ENCODE data around the gene CCDC18. TPM values are rescaled to one million over a fixed set of nuclear protein-coding genes. Genes with fewer than 3 reads are reported as not detected.

Gene CCDC18
- polyA plus RNA-seq, 1 experiment: 4.3 TPM

- ChIA-PET CTCF (no interaction called here), POLR2A (no interaction called here)
- no peak overlapping the region for H3K4me3 ChIP-seq (ENCODE audit: low read depth, low read length)
- no peaks in the 10 kb centered on the region for H3K27me3 ChIP-seq (ENCODE audit: control insufficient read depth, insufficient read depth, low read length)
- H3K9me3 ChIP-seq (ENCODE audit: control insufficient read depth, insufficient read depth, low read length): no peaks in the 10 kb centered on the region
- DNase-seq (ENCODE audit: low read depth, low spot score): peak; percentile 30
- no peak for TF ChIP-seq CTCF (IDR thresholded peaks at IDR 0.05; ENCODE audit: low read depth, low read length)
- no peak overlapping the region for H3K27ac ChIP-seq (ENCODE audit: low read depth, low read length)
Observed at GRCh38 chr1:93196591-93196990, 16.1 kb downstream of the CCDC18 start.

- POLR2A ChIA-PET: no interaction called here
- CTCF ChIA-PET: interaction anchor here (0.6 kb wide), 1 partner anchor 16 kb away, joined by 3 read pairs; no protein-coding TSS in a partner anchor
- DNase-seq (ENCODE audit: low read depth, low spot score): no peak
- TF ChIP-seq CTCF (IDR thresholded peaks at IDR 0.05; ENCODE audit: low read depth, low read length): no peak
- H3K9me3 ChIP-seq (ENCODE audit: control insufficient read depth, insufficient read depth, low read length): no peaks in the 10 kb centered on the region
- no peaks in the 10 kb centered on the region for H3K27me3 ChIP-seq (ENCODE audit: control insufficient read depth, insufficient read depth, low read length)
- H3K4me3 ChIP-seq (ENCODE audit: low read depth, low read length): no peak overlapping the region
- H3K27ac ChIP-seq (ENCODE audit: low read depth, low read length): no peak overlapping the region
Observed at GRCh38 chr1:93199150-93199549, 18.6 kb downstream of the CCDC18 start.

DNA sequence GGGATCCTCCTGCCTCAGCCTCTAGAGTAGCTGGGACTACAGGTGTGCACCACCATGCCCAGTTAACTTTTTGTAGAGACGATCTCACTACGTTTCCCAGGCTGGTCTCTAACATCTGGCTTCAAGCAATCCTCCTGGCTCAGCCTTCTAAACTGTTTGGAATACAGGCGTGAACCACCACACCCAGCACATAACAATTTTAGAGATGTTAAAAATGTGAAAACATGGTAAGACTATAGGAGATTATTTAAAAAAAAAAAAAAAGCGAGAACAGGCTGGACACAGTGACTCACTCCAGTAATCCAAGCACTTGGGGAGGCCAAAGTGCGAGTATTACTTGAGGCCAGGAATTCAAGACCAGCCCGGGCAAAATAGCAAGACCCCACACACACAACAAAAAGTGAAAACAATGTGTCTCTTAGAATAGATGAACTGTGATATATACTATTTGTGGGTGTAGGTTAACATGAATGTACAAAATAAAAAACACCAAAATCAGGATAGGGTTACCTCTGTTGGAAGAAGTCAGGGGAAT is 19.6 kb downstream of the CCDC18 start:
- no peaks in the 10 kb centered on the region for H3K27me3 ChIP-seq (ENCODE audit: control insufficient read depth, insufficient read depth, low read length)
- POLR2A ChIA-PET: no interaction called here
- DNase-seq (ENCODE audit: low read depth, low spot score): no peak
- CTCF ChIA-PET: no interaction called here
- no peak overlapping the region for H3K4me3 ChIP-seq (ENCODE audit: low read depth, low read length)
- H3K9me3 ChIP-seq (ENCODE audit: control insufficient read depth, insufficient read depth, low read length): no peaks in the 10 kb centered on the region
- H3K27ac ChIP-seq (ENCODE audit: low read depth, low read length): no peak overlapping the region
- no peak for TF ChIP-seq CTCF (IDR thresholded peaks at IDR 0.05; ENCODE audit: low read depth, low read length)

- Histone ChIP-seq H3K27me3 (ENCODE audit: control insufficient read depth, insufficient read depth, low read length) (no peaks in the 10 kb centered on the region), H3K4me3 (ENCODE audit: low read depth, low read length) (no peak overlapping the region), H3K9me3 (ENCODE audit: control insufficient read depth, insufficient read depth, low read length) (no peaks in the 10 kb centered on the region), H3K27ac (ENCODE audit: low read depth, low read length) (no peak overlapping the region)
- POLR2A ChIA-PET: no interaction called here
- DNase-seq (ENCODE audit: low read depth, low spot score): no peak
- TF ChIP-seq CTCF (IDR thresholded peaks at IDR 0.05; ENCODE audit: low read depth, low read length): no peak
- CTCF ChIA-PET: no interaction called here
Observed at GRCh38 chr1:93200714-93201113, 20.2 kb downstream of the CCDC18 start.

DNA sequence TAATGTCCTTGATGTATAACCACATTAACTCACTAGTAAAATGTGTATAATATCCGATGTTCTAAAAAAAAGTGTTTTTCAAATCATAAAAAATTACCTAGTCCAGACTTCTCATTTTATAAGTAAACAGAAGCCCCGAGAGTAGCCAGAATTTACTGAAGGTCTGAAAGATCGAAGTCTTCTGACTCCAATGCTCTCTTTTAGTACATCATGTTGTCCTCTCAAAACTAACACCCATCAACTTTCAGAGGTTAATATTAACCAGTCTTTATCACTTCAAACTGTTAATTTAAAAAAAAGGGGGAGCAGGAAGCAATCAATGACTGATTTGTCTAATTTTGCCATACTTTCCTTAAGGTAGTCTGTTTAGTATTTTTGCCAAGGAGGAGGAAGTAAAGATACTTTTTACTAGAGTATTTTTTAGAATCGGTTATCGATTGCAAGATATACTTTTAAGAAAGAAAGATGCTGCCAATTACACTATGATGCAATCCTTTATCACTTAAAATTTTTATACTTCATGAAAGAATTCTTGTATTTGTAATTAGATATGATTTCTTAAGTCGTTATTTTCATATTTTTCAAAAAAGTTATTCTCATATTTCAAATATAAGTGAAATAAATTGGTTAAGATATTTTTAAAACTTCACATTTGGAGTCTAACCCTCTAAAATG is 25.5 kb downstream of the CCDC18 start:
- DNase-seq (ENCODE audit: low read depth, low spot score): no peak
- Histone ChIP-seq H3K27me3 (ENCODE audit: control insufficient read depth, insufficient read depth, low read length) (no peaks in the 10 kb centered on the region), H3K27ac (ENCODE audit: low read depth, low read length) (no peak overlapping the region), H3K9me3 (ENCODE audit: control insufficient read depth, insufficient read depth, low read length) (no peaks in the 10 kb centered on the region), H3K4me3 (ENCODE audit: low read depth, low read length) (no peak overlapping the region)
- no peak for TF ChIP-seq CTCF (IDR thresholded peaks at IDR 0.05; ENCODE audit: low read depth, low read length)
- ChIA-PET CTCF (no interaction called here), POLR2A (no interaction called here)

All from AG04450 (cell line).